IMR-90 (cell line): ENCODE results near the gene OR2AJ1. TPM values are rescaled to one million over a fixed set of nuclear protein-coding genes. Genes with fewer than 3 reads are reported as not detected.

Experiments
- ATAC-seq: fragments of 200-7000 bp; cut with Tn5 transposase; 2 replicates; pipeline ENCODE4 v1.9.1; 2020; ENCODE audit warnings: low read depth, mild to moderate bottlenecking, moderate library complexity
- BruUV-seq: library from RNA; stranded (reverse); fragments of 400-500 nt; replicated peaks from 2 replicates; lab custom pipeline; 2021; lab: Mats Ljungman, UMichigan
- CTCF ChIA-PET: fragments of 300-600 bp; formaldehyde crosslinking; extraction: SDS; loops from one replicate; lab custom pipeline; 2021; ENCODE audit warnings: antibody characterized with exemption; lab: Yijun Ruan, JAX
- POLR2A ChIA-PET: fragments of 300-600 bp; sonication (Branson Sonifier 250); formaldehyde crosslinking; loops from one replicate; lab custom pipeline; 2022; ENCODE audit warnings: antibody characterized with exemption; ENCODE audit not compliant: unreplicated experiment; lab: Charles Lee
- DNase-seq: peaks from one replicate; pipeline ENCODE4 v3.0.0; 2013
- H2AFZ ChIP-seq: replicated peaks from 2 replicates; pipeline ENCODE3; 2013; ENCODE audit warnings: low read length, mild to moderate bottlenecking; ENCODE audit not compliant: poor library complexity
- H2AK5ac ChIP-seq: 2 replicates; pipeline ENCODE4 v1.6.1; 2013; ENCODE audit warnings: low read depth, low read length, inconsistent platforms
- H2AK9ac ChIP-seq: replicated peaks from 2 replicates; pipeline ENCODE3; 2013; ENCODE audit warnings: mild to moderate bottlenecking, low read depth, low read length, moderate library complexity; ENCODE audit not compliant: poor library complexity
- H2BK120ac ChIP-seq: 2 replicates; pipeline ENCODE4 v1.6.1; 2013; ENCODE audit warnings: low read depth, low read length, inconsistent platforms
- H2BK15ac ChIP-seq: 3 replicates; pipeline ENCODE4 v1.6.1; 2013; ENCODE audit warnings: low read depth, low read length, inconsistent platforms
- H2BK20ac ChIP-seq: 2 replicates; pipeline ENCODE4 v1.6.1; 2013; ENCODE audit warnings: low read depth, mild to moderate bottlenecking, inconsistent platforms, low read length, moderate library complexity
- H2BK5ac ChIP-seq: 2 replicates; pipeline ENCODE4 v1.6.1; 2013; ENCODE audit warnings: mild to moderate bottlenecking, low read depth, low read length, inconsistent platforms; ENCODE audit not compliant: poor library complexity, severe bottlenecking
- H3K14ac ChIP-seq: replicated peaks from 2 replicates; pipeline ENCODE4 v1.6.1; 2013; ENCODE audit warnings: low read depth, low read length, inconsistent platforms
- H3K18ac ChIP-seq: 2 replicates; pipeline ENCODE4 v1.6.1; 2013; ENCODE audit warnings: low read depth, low read length, control low read depth
- H3K23ac ChIP-seq: 2 replicates; pipeline ENCODE4 v1.6.1; 2013; ENCODE audit warnings: low read depth, low read length, inconsistent platforms
- H3K27ac ChIP-seq: 2 replicates; pipeline ENCODE4 v1.5.1; 2013; ENCODE audit warnings: mild to moderate bottlenecking, control low read depth, low read length; ENCODE audit not compliant: insufficient read depth
- H3K27me3 ChIP-seq: 2 replicates; pipeline ENCODE4 v1.6.1; 2013; ENCODE audit warnings: low read length; ENCODE audit not compliant: control insufficient read depth, insufficient read depth
- H3K36me3 ChIP-seq: 2 replicates; pipeline ENCODE4 v1.6.1; 2013; ENCODE audit warnings: low read length, mixed read lengths; ENCODE audit not compliant: control insufficient read depth, insufficient read depth
- H3K4ac ChIP-seq: 2 replicates; pipeline ENCODE4 v1.6.1; 2013; ENCODE audit warnings: low read depth, low read length, inconsistent platforms
- H3K4me1 ChIP-seq: 2 replicates; pipeline ENCODE4 v1.6.1; 2013; ENCODE audit warnings: low read length, mixed read lengths; ENCODE audit not compliant: control insufficient read depth, insufficient read depth
- H3K4me2 ChIP-seq: 2 replicates; pipeline ENCODE4 v1.6.1; 2013; ENCODE audit warnings: low read depth, mild to moderate bottlenecking, control low read depth, low read length, moderate library complexity
- H3K4me3 ChIP-seq: 2 replicates; pipeline ENCODE4 v1.5.1; 2013; ENCODE audit warnings: low read depth, mild to moderate bottlenecking, control low read depth, low read length, moderate library complexity; ENCODE audit not compliant: insufficient read depth
- H3K56ac ChIP-seq: 2 replicates; pipeline ENCODE4 v1.6.1; 2013; ENCODE audit warnings: low read length, inconsistent platforms; ENCODE audit not compliant: insufficient read depth; ENCODE audit errors: extremely low read depth
- H3K79me1 ChIP-seq, 2 experiments: 2 replicates each; pipeline ENCODE4 v1.6.1; 2013; ENCODE audit warnings: low read length in 2 of 2, inconsistent platforms in 1 of 2, low read depth in 1 of 2
- H3K9ac ChIP-seq: 2 replicates; pipeline ENCODE4 v1.6.1; 2013; ENCODE audit warnings: low read depth, low read length, control low read depth
- H3K9me1 ChIP-seq: 2 replicates; pipeline ENCODE4 v1.6.1; 2013; ENCODE audit warnings: low read length, inconsistent platforms; ENCODE audit not compliant: insufficient read depth
- H3K9me3 ChIP-seq: 2 replicates; pipeline ENCODE4 v1.6.1; 2013; ENCODE audit warnings: low read length; ENCODE audit not compliant: control insufficient read depth, insufficient read depth
- H4K20me1 ChIP-seq: 2 replicates; pipeline ENCODE4 v1.6.1; 2013; ENCODE audit warnings: low read length, inconsistent platforms; ENCODE audit not compliant: insufficient read depth
- H4K5ac ChIP-seq: 2 replicates; pipeline ENCODE4 v1.6.1; 2013; ENCODE audit warnings: mild to moderate bottlenecking, low read depth, low read length, control low read depth
- H4K8ac ChIP-seq, 2 experiments: 2 replicates each; pipeline ENCODE4 v1.6.1; 2013; ENCODE audit warnings: low read depth in 2 of 2, low read length in 2 of 2, control low read depth in 1 of 2, inconsistent platforms in 1 of 2
- H4K91ac ChIP-seq: 2 replicates; pipeline ENCODE4 v1.6.1; 2013; ENCODE audit warnings: low read depth, low read length, inconsistent platforms; ENCODE audit not compliant: insufficient read depth
- BHLHE40 ChIP-seq: fragments of 150-350 bp; IDR thresholded peaks from 2 replicates; pipeline ENCODE4 v1.6.1; 2016; ENCODE audit warnings: mild to moderate bottlenecking, low read depth, low read length
- CEBPB ChIP-seq: IDR thresholded peaks from 2 replicates; pipeline ENCODE4 v1.6.1; 2012; ENCODE audit warnings: low read depth, low read length, improper control_type of control experiment
- CHD1 ChIP-seq: IDR thresholded peaks from 2 replicates; pipeline ENCODE4 v1.6.1; 2012; ENCODE audit warnings: low read depth, low read length, improper control_type of control experiment
- FOS ChIP-seq: fragments of 150-350 bp; IDR thresholded peaks from 2 replicates; pipeline ENCODE4 v1.6.1; 2016; ENCODE audit warnings: low read depth, low read length
- MAFK ChIP-seq: IDR thresholded peaks from 2 replicates; pipeline ENCODE4 v1.6.1; 2012; ENCODE audit warnings: low read depth, low read length, improper control_type of control experiment
- MAZ ChIP-seq: IDR thresholded peaks from 2 replicates; pipeline ENCODE4 v1.6.1; 2012; ENCODE audit warnings: low read depth, mild to moderate bottlenecking, low read length, improper control_type of control experiment, moderate library complexity, borderline replicate concordance
- MXI1 ChIP-seq: IDR thresholded peaks from 2 replicates; pipeline ENCODE4 v1.6.1; 2012; ENCODE audit warnings: low read depth, mild to moderate bottlenecking, low read length, moderate library complexity, borderline replicate concordance
- NFE2L2 ChIP-seq: fragments of 150-350 bp; IDR thresholded peaks from 2 replicates; pipeline ENCODE4 v1.6.1; 2016; ENCODE audit warnings: low read depth, mild to moderate bottlenecking, low read length
- POLR2A ChIP-seq: IDR thresholded peaks from 2 replicates; pipeline ENCODE4 v1.6.1; 2012; ENCODE audit warnings: mild to moderate bottlenecking, low read depth, low read length
- RAD21 ChIP-seq: IDR thresholded peaks from 2 replicates; pipeline ENCODE4 v1.6.1; 2012; ENCODE audit warnings: low read length, improper control_type of control experiment
- RCOR1 ChIP-seq: IDR thresholded peaks from 2 replicates; pipeline ENCODE4 v1.6.1; 2012; ENCODE audit warnings: mild to moderate bottlenecking, low read length, improper control_type of control experiment; ENCODE audit not compliant: insufficient replicate concordance
- RFX5 ChIP-seq: IDR thresholded peaks from 2 replicates; pipeline ENCODE4 v1.8.0; 2012; ENCODE audit warnings: low read depth, mild to moderate bottlenecking, low read length, moderate library complexity
- SMC3 ChIP-seq: fragments of 150-350 bp; IDR thresholded peaks from 2 replicates; pipeline ENCODE4 v1.6.1; 2016; ENCODE audit warnings: low read depth, mild to moderate bottlenecking, antibody characterized with exemption, low read length, moderate library complexity
- WGBS, 2 experiments: methylation state at CpG; one replicate each; pipeline versions ENCODE4 v1.1.5 to v1.1.7; 2013; ENCODE audit warnings: missing lambda C conversion rate in 2 of 2; ENCODE audit not compliant: insufficient read length in 1 of 2; ENCODE audit errors: extremely low coverage in 2 of 2; 5-methylcytosine and 5-hydroxymethylcytosine counted together
- dilution Hi-C: fragments of 300-500 bp; cut with HindIII; formaldehyde crosslinking; loops from one replicate; pipeline ENCODE4 v1.14.3; 2018; ENCODE audit warnings: low sequenced_read_pairs; ENCODE audit not compliant: unreplicated experiment
- in situ Hi-C: fragments of 300-500 bp; cut with MboI; formaldehyde crosslinking; loops from 3 replicates; pipeline ENCODE4 v1.14.3; 2019; ENCODE audit warnings: low sequenced_read_pairs, inconsistent platforms, mixed read lengths
- intact Hi-C: fragments of 100-400 bp; cut with micrococcal nuclease; formaldehyde crosslinking; loops from 2 replicates; pipeline ENCODE4 v1.10.0; 2022
- polyA plus RNA-seq, 3 experiments: library from polyadenylated mRNA; depleted of rRNA; stranded (reverse); fragments of >200 nt; gene quantifications; 2 replicates each; pipeline ENCODE4 v1.2.3, GENCODE V29; 2012; ENCODE audit warnings: low replicate concordance in 1 of 3
- total RNA-seq: library from RNA; depleted of rRNA; stranded (reverse); fragments of >200 nt; gene quantifications from 2 replicates; pipeline ENCODE4 v1.2.3, GENCODE V29; 2012
- TF ChIP-seq, protein P1 (sequence below): fragments of 150-350 bp; IDR thresholded peaks from 2 replicates; pipeline ENCODE4 v1.6.1; 2016; ENCODE audit warnings: low read depth, mild to moderate bottlenecking, low read length, moderate library complexity, borderline replicate concordance
- TF ChIP-seq, protein P2 (sequence below): fragments of 150-350 bp; IDR thresholded peaks from 2 replicates; pipeline ENCODE4 v1.6.1; 2017; ENCODE audit warnings: mild to moderate bottlenecking, antibody characterized with exemption, low read length, low read depth
- TF ChIP-seq, protein P3 (sequence below): conservative IDR thresholded peaks from 2 replicates; pipeline ENCODE4 v1.5.1; 2012; ENCODE audit warnings: mild to moderate bottlenecking, low read depth, low read length, improper control_type of control experiment

The OR2AJ1 gene
- total and polyA plus RNA-seq, 2 of the 4 experiments (the other 2 are of a cell fraction) = not detected

DNA sequence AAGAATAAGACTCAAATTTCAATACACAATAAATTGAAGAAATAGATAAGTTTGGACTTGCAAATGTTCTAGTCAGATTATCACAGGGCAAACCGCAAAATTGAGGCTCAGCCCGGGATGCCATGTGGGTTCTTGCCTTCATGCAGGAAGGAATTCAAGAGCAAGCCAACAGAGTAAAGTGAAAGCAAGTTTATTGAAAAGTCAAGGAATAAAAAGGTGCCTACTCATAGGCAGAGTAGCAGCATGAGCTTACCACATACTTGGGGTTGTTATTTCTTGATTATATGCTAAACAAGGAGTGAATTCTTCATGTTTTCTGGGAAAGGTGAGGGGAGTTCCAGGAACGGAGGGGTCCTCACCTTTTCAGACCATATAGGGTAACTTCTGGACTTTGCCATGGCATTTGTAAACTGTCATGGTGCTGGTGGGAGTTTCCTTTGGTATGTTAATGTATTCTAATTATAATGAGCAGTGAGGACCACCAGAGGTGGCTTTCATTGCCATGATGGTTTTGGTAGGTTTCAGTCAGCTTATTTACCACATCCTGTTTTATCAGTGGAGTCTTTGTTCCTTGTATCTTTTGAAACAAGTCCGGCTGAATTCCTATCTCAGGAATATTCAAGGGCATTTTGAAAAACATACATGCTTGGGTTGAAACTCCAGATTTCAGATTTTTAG is 38.4 kb downstream of the OR2AJ1 start:
- no peaks in the 10 kb centered on the region for H3K79me1 ChIP-seq
- no peaks in the 10 kb centered on the region for H3K4me1 ChIP-seq
- H3K56ac ChIP-seq = no peak overlapping the region
- no peak overlapping the region for H2AFZ ChIP-seq
- no peak overlapping the region for H2BK20ac ChIP-seq
- no peak overlapping the region for H2BK120ac ChIP-seq
- no peak overlapping the region for H3K4me2 ChIP-seq
- no peaks in the 10 kb centered on the region for H4K20me1 ChIP-seq
- no peak overlapping the region for H2BK5ac ChIP-seq
- intact Hi-C loops = no loop called here
- H3K9me3 ChIP-seq = peaks cover 10% of the 10 kb centered on the region; the same call in 1 of the 2 replicates
- ATAC-seq (no peak), DNase-seq (no peak)
- no peak overlapping the region for H4K91ac ChIP-seq
- no peaks in the 10 kb centered on the region for H3K36me3 ChIP-seq
- BruUV-seq = no TSS peak
- no peak overlapping the region for H2BK15ac ChIP-seq
- H3K23ac ChIP-seq = no peak overlapping the region
- in situ Hi-C loops = no loop called here
- H3K14ac ChIP-seq = no peak overlapping the region
- no peak overlapping the region for H3K4ac ChIP-seq
- H3K9ac ChIP-seq = no peak overlapping the region
- no peaks in the 10 kb centered on the region for H3K9me1 ChIP-seq
- CTCF ChIA-PET = no interaction called here
- H4K8ac ChIP-seq = no peak overlapping the region
- dilution Hi-C loops = no loop called here
- no peak overlapping the region for H2AK5ac ChIP-seq
- H2AK9ac ChIP-seq = no peak overlapping the region
- H4K5ac ChIP-seq = no peak overlapping the region
- no peaks in the 10 kb centered on the region for H3K27me3 ChIP-seq
- no peak for TF ChIP-seq POLR2A
- no peak for TF ChIP-seq MAFK
- no peak for TF ChIP-seq CEBPB
- TF ChIP-seq BHLHE40 = no peak
- no peak for TF ChIP-seq RFX5
- TF ChIP-seq, protein P1, sequence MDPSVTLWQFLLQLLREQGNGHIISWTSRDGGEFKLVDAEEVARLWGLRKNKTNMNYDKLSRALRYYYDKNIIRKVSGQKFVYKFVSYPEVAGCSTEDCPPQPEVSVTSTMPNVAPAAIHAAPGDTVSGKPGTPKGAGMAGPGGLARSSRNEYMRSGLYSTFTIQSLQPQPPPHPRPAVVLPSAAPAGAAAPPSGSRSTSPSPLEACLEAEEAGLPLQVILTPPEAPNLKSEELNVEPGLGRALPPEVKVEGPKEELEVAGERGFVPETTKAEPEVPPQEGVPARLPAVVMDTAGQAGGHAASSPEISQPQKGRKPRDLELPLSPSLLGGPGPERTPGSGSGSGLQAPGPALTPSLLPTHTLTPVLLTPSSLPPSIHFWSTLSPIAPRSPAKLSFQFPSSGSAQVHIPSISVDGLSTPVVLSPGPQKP = no peak
- no peak for TF ChIP-seq SMC3
- no peak for TF ChIP-seq RAD21
- TF ChIP-seq RCOR1 = no peak
- TF ChIP-seq, protein P2, sequence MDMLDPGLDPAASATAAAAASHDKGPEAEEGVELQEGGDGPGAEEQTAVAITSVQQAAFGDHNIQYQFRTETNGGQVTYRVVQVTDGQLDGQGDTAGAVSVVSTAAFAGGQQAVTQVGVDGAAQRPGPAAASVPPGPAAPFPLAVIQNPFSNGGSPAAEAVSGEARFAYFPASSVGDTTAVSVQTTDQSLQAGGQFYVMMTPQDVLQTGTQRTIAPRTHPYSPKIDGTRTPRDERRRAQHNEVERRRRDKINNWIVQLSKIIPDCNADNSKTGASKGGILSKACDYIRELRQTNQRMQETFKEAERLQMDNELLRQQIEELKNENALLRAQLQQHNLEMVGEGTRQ = no peak
- no peak for TF ChIP-seq MXI1
- no peak for TF ChIP-seq FOS
- TF ChIP-seq MAZ = no peak
- TF ChIP-seq CHD1 = no peak
- no peak for TF ChIP-seq NFE2L2
- TF ChIP-seq, protein P3, sequence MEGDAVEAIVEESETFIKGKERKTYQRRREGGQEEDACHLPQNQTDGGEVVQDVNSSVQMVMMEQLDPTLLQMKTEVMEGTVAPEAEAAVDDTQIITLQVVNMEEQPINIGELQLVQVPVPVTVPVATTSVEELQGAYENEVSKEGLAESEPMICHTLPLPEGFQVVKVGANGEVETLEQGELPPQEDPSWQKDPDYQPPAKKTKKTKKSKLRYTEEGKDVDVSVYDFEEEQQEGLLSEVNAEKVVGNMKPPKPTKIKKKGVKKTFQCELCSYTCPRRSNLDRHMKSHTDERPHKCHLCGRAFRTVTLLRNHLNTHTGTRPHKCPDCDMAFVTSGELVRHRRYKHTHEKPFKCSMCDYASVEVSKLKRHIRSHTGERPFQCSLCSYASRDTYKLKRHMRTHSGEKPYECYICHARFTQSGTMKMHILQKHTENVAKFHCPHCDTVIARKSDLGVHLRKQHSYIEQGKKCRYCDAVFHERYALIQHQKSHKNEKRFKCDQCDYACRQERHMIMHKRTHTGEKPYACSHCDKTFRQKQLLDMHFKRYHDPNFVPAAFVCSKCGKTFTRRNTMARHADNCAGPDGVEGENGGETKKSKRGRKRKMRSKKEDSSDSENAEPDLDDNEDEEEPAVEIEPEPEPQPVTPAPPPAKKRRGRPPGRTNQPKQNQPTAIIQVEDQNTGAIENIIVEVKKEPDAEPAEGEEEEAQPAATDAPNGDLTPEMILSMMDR = no peak
- H3K18ac ChIP-seq = no peak overlapping the region
- H3K27ac ChIP-seq = no peak overlapping the region
- WGBS, 2 experiments = 50% methylated on average over 2 of the region's 4 CpGs; no CpG with 5 or more reads in 1 of the 2 experiments
- H3K4me3 ChIP-seq = no peak overlapping the region
- POLR2A ChIA-PET = no interaction called here
